ENCODE data around the gene RIMS1.

The RIMS1 gene

GRCh38 chr6:72035966-72036365, 149.6 kb downstream of the RIMS1 start:
- H2BK5ac ChIP-seq (ENCODE audit: low read length) = no peak overlapping the region
- no peaks in the 10 kb centered on the region for H3K9me3 ChIP-seq (replicated peaks in 1 of 2; ENCODE audit: control insufficient read depth in 2 of 2, insufficient read depth in 1 of 2, low read depth in 1 of 2, low read length in 2 of 2)
- no peak overlapping the region for H2BK15ac ChIP-seq (ENCODE audit: low read length)
- no peaks in the 10 kb centered on the region for H3K4me1 ChIP-seq (ENCODE audit: control insufficient read depth in 2 of 2, insufficient read depth in 1 of 2, low read depth in 1 of 2, low read length in 2 of 2)
- no peak overlapping the region for H3K27ac ChIP-seq (replicated peaks; ENCODE audit: low read length)
- H4K8ac ChIP-seq (ENCODE audit: low read depth, low read length) = no peak overlapping the region
- no peaks in the 10 kb centered on the region for H3K27me3 ChIP-seq (ENCODE audit: control insufficient read depth in 3 of 3, insufficient read depth in 3 of 3, low read depth in 1 of 3, low read length in 3 of 3)
- no peak overlapping the region for H3K9ac ChIP-seq (ENCODE audit: low read depth, low read length, poor library complexity)
- no peaks in the 10 kb centered on the region for H3K36me3 ChIP-seq (replicated peaks in 1 of 2; ENCODE audit: control insufficient read depth in 2 of 2, insufficient read depth in 2 of 2, low read length in 2 of 2)
- no peak overlapping the region for H3K18ac ChIP-seq (ENCODE audit: low read length)
- no peak overlapping the region for H3K14ac ChIP-seq (ENCODE audit: low read length)
- no peak overlapping the region for H2BK120ac ChIP-seq (ENCODE audit: low read depth, low read length)
- H3K4ac ChIP-seq (ENCODE audit: low read length) = no peak overlapping the region
- no peak for DNase-seq (ENCODE audit: low spot score)
- no peak overlapping the region for H3K4me3 ChIP-seq (ENCODE audit: low read length in 2 of 2)
- no peaks in the 10 kb centered on the region for H3K79me1 ChIP-seq (ENCODE audit: low read depth, low read length)
- no CpG with 5 or more reads among the region's 1 CpG for WGBS, 2 donors (ENCODE audit: extremely low coverage in 2 of 2, insufficient read length in 2 of 2, insufficient replicate concordance in 1 of 2)
- H2AK5ac ChIP-seq (ENCODE audit: low read depth, low read length) = no peak overlapping the region
- no peak overlapping the region for H4K91ac ChIP-seq (ENCODE audit: low read depth, low read length, poor library complexity)
- no peak overlapping the region for H2BK12ac ChIP-seq (ENCODE audit: low read length)
- no peak overlapping the region for H3K4me2 ChIP-seq (ENCODE audit: insufficient read depth, low read length, poor library complexity, severe bottlenecking)
- H2AFZ ChIP-seq (ENCODE audit: low read length) = no peak overlapping the region
- no peak overlapping the region for H3K23ac ChIP-seq (ENCODE audit: low read depth, low read length, poor library complexity)

GRCh38 chr6:72037006-72037405, 150.7 kb downstream of the RIMS1 start:
- H3K27me3 ChIP-seq (ENCODE audit: control insufficient read depth in 3 of 3, insufficient read depth in 3 of 3, low read depth in 1 of 3, low read length in 3 of 3) = no peaks in the 10 kb centered on the region
- H3K18ac ChIP-seq (ENCODE audit: low read length) = no peak overlapping the region
- DNase-seq (ENCODE audit: low spot score) = no peak
- H2AK5ac ChIP-seq (ENCODE audit: low read depth, low read length) = no peak overlapping the region
- no peak overlapping the region for H2BK5ac ChIP-seq (ENCODE audit: low read length)
- no peaks in the 10 kb centered on the region for H3K36me3 ChIP-seq (replicated peaks in 1 of 2; ENCODE audit: control insufficient read depth in 2 of 2, insufficient read depth in 2 of 2, low read length in 2 of 2)
- H2BK12ac ChIP-seq (ENCODE audit: low read length) = no peak overlapping the region
- no peak overlapping the region for H3K14ac ChIP-seq (ENCODE audit: low read length)
- H3K23ac ChIP-seq (ENCODE audit: low read depth, low read length, poor library complexity) = no peak overlapping the region
- H3K4me2 ChIP-seq (ENCODE audit: insufficient read depth, low read length, poor library complexity, severe bottlenecking) = no peak overlapping the region
- no peak overlapping the region for H3K4me3 ChIP-seq (ENCODE audit: low read length in 2 of 2)
- no peak overlapping the region for H3K9ac ChIP-seq (ENCODE audit: low read depth, low read length, poor library complexity)
- WGBS, 2 donors (ENCODE audit: extremely low coverage in 2 of 2, insufficient read length in 2 of 2, insufficient replicate concordance in 1 of 2) = no CpG with 5 or more reads among the region's 4 CpGs
- no peak overlapping the region for H2BK15ac ChIP-seq (ENCODE audit: low read length)
- no peak overlapping the region for H3K27ac ChIP-seq (replicated peaks; ENCODE audit: low read length)
- no peak overlapping the region for H4K8ac ChIP-seq (ENCODE audit: low read depth, low read length)
- no peaks in the 10 kb centered on the region for H3K4me1 ChIP-seq (ENCODE audit: control insufficient read depth in 2 of 2, insufficient read depth in 1 of 2, low read depth in 1 of 2, low read length in 2 of 2)
- no peak overlapping the region for H3K4ac ChIP-seq (ENCODE audit: low read length)
- no peak overlapping the region for H2AFZ ChIP-seq (ENCODE audit: low read length)
- no peak overlapping the region for H2BK120ac ChIP-seq (ENCODE audit: low read depth, low read length)
- H3K9me3 ChIP-seq (replicated peaks in 1 of 2; ENCODE audit: control insufficient read depth in 2 of 2, insufficient read depth in 1 of 2, low read depth in 1 of 2, low read length in 2 of 2) = no peaks in the 10 kb centered on the region
- H3K79me1 ChIP-seq (ENCODE audit: low read depth, low read length) = no peaks in the 10 kb centered on the region
- H4K91ac ChIP-seq (ENCODE audit: low read depth, low read length, poor library complexity) = no peak overlapping the region

DNA sequence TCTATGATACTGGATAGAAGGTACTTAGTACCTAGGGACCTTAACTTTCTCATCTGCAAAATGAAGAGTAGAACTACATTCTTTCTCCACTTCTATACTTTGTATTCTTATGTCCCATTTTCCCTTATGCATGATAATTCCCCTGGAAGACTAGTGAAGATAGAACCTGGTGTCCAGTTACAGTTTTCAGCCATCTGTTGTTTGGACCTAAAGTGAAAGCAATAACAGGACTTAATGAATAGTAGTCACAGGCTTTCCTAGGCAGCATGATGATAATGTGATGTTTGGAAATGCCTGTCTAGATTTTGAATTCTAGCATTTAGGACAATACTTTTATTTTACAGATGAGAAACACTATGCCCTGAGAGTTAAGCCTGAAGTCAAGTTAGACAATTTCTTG, 153.8 kb downstream of the RIMS1 start:
- no peak overlapping the region for H3K9ac ChIP-seq (ENCODE audit: low read depth, low read length, poor library complexity)
- H2BK5ac ChIP-seq (ENCODE audit: low read length) = no peak overlapping the region
- H3K9me3 ChIP-seq (replicated peaks in 1 of 2; ENCODE audit: control insufficient read depth in 2 of 2, insufficient read depth in 1 of 2, low read depth in 1 of 2, low read length in 2 of 2) = no peaks in the 10 kb centered on the region
- H2BK12ac ChIP-seq (ENCODE audit: low read length) = no peak overlapping the region
- H3K18ac ChIP-seq (ENCODE audit: low read length) = no peak overlapping the region
- no peak overlapping the region for H3K14ac ChIP-seq (ENCODE audit: low read length)
- no peaks in the 10 kb centered on the region for H3K4me1 ChIP-seq (ENCODE audit: control insufficient read depth in 2 of 2, insufficient read depth in 1 of 2, low read depth in 1 of 2, low read length in 2 of 2)
- no peak overlapping the region for H3K23ac ChIP-seq (ENCODE audit: low read depth, low read length, poor library complexity)
- no peak for DNase-seq (ENCODE audit: low spot score)
- no peak overlapping the region for H2BK120ac ChIP-seq (ENCODE audit: low read depth, low read length)
- no peak overlapping the region for H2AK5ac ChIP-seq (ENCODE audit: low read depth, low read length)
- H3K4ac ChIP-seq (ENCODE audit: low read length) = no peak overlapping the region
- no peak overlapping the region for H2BK15ac ChIP-seq (ENCODE audit: low read length)
- H3K4me2 ChIP-seq (ENCODE audit: insufficient read depth, low read length, poor library complexity, severe bottlenecking) = no peak overlapping the region
- H3K79me1 ChIP-seq (ENCODE audit: low read depth, low read length) = no peaks in the 10 kb centered on the region
- H3K27ac ChIP-seq (replicated peaks; ENCODE audit: low read length) = no peak overlapping the region
- no peak overlapping the region for H4K91ac ChIP-seq (ENCODE audit: low read depth, low read length, poor library complexity)
- H3K36me3 ChIP-seq (replicated peaks in 1 of 2; ENCODE audit: control insufficient read depth in 2 of 2, insufficient read depth in 2 of 2, low read length in 2 of 2) = no peaks in the 10 kb centered on the region
- no peak overlapping the region for H3K4me3 ChIP-seq (ENCODE audit: low read length in 2 of 2)
- no peak overlapping the region for H4K8ac ChIP-seq (ENCODE audit: low read depth, low read length)
- H2AFZ ChIP-seq (ENCODE audit: low read length) = peak overlapping the region; percentile 16
- H3K27me3 ChIP-seq (ENCODE audit: control insufficient read depth in 3 of 3, insufficient read depth in 3 of 3, low read depth in 1 of 3, low read length in 3 of 3) = no peaks in the 10 kb centered on the region

GRCh38 chr6:72042088-72042487, 155.7 kb downstream of the RIMS1 start:
- Histone ChIP-seq H3K36me3 (replicated peaks in 1 of 2; ENCODE audit: control insufficient read depth in 2 of 2, insufficient read depth in 2 of 2, low read length in 2 of 2) (no peaks in the 10 kb centered on the region), H2AFZ (ENCODE audit: low read length) (no peak overlapping the region), H2BK5ac (ENCODE audit: low read length) (no peak overlapping the region), H2AK5ac (ENCODE audit: low read depth, low read length) (no peak overlapping the region), H3K79me1 (ENCODE audit: low read depth, low read length) (no peaks in the 10 kb centered on the region), H3K18ac (ENCODE audit: low read length) (no peak overlapping the region), H2BK120ac (ENCODE audit: low read depth, low read length) (no peak overlapping the region), H3K9ac (ENCODE audit: low read depth, low read length, poor library complexity) (no peak overlapping the region), H3K4me2 (ENCODE audit: insufficient read depth, low read length, poor library complexity, severe bottlenecking) (no peak overlapping the region), H3K14ac (ENCODE audit: low read length) (no peak overlapping the region), H3K4me3 (ENCODE audit: low read length in 2 of 2) (no peak overlapping the region), H3K27ac (replicated peaks; ENCODE audit: low read length) (no peak overlapping the region), H3K9me3 (replicated peaks in 1 of 2; ENCODE audit: control insufficient read depth in 2 of 2, insufficient read depth in 1 of 2, low read depth in 1 of 2, low read length in 2 of 2) (no peaks in the 10 kb centered on the region), H3K23ac (ENCODE audit: low read depth, low read length, poor library complexity) (no peak overlapping the region), H3K4me1 (ENCODE audit: control insufficient read depth in 2 of 2, insufficient read depth in 1 of 2, low read depth in 1 of 2, low read length in 2 of 2) (no peaks in the 10 kb centered on the region), H4K91ac (ENCODE audit: low read depth, low read length, poor library complexity) (no peak overlapping the region), H2BK15ac (ENCODE audit: low read length) (no peak overlapping the region), H2BK12ac (ENCODE audit: low read length) (no peak overlapping the region), H3K27me3 (ENCODE audit: control insufficient read depth in 3 of 3, insufficient read depth in 3 of 3, low read depth in 1 of 3, low read length in 3 of 3) (no peaks in the 10 kb centered on the region), H4K8ac (ENCODE audit: low read depth, low read length) (no peak overlapping the region), H3K4ac (ENCODE audit: low read length) (no peak overlapping the region)
- no CpG with 5 or more reads among the region's 2 CpGs for WGBS, 2 donors (ENCODE audit: extremely low coverage in 2 of 2, insufficient read length in 2 of 2, insufficient replicate concordance in 1 of 2)
- no peak for DNase-seq (ENCODE audit: low spot score)

All from neuronal stem cell (in vitro differentiated cells).